Stimulated activated CD4-positive, alpha-beta T cell treated with anti-CD3 and anti-CD28 coated beads, Interleukin-1b, Interleukin-23, amount 100 ng/mL, for 1 hour (primary cell): Measurements from ENCODE around the gene TIMMDC1.
A peak's percentile ranks its signal among the peaks of the same experiment; 100 is the strongest.
"Not testable (repeated sequence)": the region's sequence is repeated elsewhere in the genome, so short reads cannot be mapped to it uniquely, and the experiment has no call there.

Experiments used
- DNase-seq, 2 donors: peaks; one replicate each; pipeline ENCODE4 v3.0.0-alpha.2; 2020; ENCODE audit warnings: low read depth in 2 of 2

The TIMMDC1 gene

DNA sequence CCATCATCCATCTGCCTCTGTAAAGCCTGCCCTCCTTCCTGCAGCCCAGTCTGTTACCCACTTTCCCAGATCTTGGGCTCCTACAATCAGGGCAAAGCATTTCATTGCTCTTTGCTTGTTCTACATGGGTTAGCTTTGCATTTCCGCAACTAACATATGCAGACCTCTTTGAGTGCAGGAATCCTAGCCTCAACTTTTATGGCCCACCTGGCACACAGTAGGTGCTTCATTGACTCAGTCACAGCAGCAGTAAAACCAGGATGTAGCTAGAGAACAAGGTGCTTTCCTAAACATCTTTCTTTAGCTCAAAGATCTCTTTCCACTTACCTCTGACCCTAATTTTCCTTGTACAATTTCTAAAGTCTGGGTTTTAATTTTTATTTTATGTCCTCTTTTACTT, 57.6 kb downstream of the TIMMDC1 start:
- DNase-seq: no peak

GRCh38 chr3:119557192-119557876, 59.0 kb downstream of the TIMMDC1 start:
- DNase-seq: no peak

DNA sequence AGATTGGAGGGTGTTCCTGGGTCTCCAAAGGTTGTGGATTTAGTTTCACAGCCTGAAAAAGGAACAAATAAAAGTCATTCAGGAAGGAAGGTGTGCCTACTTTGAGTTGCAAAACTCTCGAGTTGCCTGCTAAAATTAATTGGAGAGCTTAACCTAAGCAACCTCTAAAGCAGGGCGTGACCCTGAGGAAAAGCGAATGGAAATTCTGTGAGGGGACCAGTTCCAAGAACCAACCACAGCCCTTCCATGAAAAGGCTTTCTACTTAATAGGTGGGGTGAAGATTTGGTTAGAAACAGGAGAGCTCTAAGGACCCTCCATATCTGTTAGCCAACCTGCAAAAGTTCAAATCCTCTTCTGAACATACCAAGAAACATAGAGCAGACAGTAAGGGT, 59.5 kb downstream of the TIMMDC1 start:
- no peak for DNase-seq

GRCh38 chr3:119558626-119559317, 60.4 kb downstream of the TIMMDC1 start:
- no peak for DNase-seq

GRCh38 chr3:119559441-119559963, 61.2 kb downstream of the TIMMDC1 start, which contains the start of gene CD80:
CD80 (minus strand) TSS chr3:119559614; CDS start chr3:119557728, 1,886 bp downstream.
- DNase-seq: peak; percentile 23 to 29

DNA sequence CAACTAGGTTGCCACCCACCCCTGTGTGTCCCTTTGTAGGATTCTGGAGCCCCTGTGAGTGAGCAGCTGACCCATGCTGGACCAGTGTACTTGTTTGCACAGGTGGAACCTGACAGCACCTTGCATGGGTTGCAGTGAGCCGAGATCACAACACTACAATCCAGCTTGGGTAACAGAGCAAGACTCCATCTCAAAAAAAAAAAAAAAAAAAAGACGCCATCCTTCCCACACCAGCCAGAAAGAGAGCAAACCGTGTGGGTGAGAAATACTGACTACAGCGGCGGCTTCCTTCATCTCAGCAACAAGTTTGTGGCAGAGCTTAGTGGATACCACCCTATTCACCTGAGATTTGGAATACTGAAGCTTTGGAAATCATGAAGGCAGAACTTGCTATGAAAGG, 61.8 kb downstream of the TIMMDC1 start:
- no peak for DNase-seq

DNA sequence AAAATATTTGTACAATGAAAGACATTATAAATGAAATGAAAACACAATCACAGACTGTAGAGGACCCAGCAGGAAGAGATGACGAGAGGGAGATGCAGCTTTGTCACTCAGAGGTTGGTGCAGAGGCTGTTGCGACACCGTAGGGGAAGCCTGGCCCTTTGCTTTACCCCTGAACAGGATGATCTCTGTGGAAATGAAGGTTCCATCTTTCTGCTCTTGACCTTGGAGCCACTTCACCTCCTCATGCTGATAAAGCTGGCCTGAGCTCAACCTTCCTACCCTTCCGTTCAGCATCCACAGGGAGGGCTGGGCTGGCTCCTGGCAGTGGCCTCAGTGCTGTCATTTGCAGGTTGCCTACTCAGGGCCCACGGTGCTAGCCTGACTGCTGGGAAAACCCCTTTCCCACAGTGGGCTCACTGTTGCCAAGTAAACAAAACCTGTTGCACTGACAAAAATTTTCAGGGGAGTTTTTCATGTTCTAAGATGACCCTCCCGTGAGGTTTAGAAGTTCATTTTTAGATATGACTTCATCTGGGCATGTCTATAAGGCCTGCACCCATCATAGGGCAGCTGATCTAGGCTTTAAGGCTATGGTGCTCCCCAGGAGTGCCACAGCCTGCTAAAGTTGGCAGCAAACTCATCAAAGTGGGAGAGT, 64.1 kb downstream of the TIMMDC1 start:
- no peak for DNase-seq

GRCh38 chr3:119563334-119563733, 65.0 kb downstream of the TIMMDC1 start:
- DNase-seq: not testable (repeated sequence)

DNA sequence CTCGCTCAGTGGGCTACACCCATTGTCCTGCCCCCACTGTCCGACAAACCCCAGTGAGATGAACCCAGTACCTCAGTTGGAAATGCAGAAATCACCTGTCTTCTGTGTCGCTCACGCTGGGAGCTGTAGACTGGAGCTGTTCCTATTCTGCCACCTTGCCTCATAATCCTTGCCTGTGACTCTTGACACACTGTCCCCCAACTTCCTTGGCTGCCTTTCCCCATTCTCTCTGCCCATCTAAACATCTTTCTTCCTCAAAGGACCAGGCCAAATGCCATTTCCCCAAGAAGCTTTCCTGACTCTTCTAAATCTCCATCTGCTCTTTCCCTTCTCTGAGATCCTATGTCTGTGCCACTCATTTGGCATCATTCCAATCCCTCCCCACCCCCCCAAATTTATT, 70.8 kb downstream of the TIMMDC1 start:
- DNase-seq: no peak

- no peak for DNase-seq
These were observed 71.9 kb downstream of the TIMMDC1 start for GRCh38 chr3:119570229-119570628.

DNA sequence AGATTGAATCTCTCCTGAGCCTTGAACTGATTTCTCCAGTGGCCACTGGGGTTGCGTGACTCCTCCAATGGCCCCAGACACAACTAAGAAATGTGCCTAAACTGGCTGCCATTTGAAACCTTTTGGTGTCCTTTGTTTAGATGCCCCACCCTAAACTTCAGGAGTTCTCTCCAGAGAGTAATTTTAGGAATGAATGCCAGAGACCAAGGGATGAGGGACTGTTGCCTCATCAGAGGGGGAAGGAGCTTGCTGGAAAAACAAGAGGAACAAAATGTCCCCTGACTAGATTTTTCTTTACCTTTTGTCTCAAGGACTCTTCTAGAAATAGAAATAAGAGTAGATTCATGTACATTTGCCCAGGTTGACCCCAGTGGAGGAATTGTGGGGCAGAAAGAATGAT, 72.9 kb downstream of the TIMMDC1 start:
- no peak for DNase-seq

DNA sequence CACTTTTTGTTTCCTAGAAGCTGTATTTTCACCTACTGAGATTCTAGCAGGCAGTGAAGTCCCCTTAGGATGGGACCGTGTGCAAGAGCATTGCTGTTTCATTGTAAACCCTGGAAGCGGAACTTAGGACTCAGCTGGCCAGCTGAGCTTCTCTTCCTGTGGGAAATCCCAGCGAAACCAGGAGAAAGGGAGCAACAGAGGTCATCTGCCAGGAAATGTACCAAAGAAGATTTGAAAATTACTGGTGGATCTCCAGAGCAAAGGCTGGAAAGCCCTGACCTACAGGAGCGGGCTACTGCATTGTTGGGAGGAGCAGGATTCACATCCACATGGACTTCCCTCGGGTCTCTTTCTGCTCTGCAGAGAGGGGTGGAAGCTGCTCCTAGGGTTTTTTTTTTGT, 73.3 kb downstream of the TIMMDC1 start:
- DNase-seq: no peak
